RWPE2 (cell line): ENCODE results near the gene CCDC83.

ENCODE experiments used
- ATAC-seq: fragments of 200-7000 bp; cut with Tn5 transposase; 3 replicates; pipeline ENCODE4 v1.9.1; 2021; ENCODE audit warnings: low read depth
- DNase-seq: peaks from one replicate; pipeline ENCODE4 v3.0.0-alpha.2; 2020; ENCODE audit warnings: low spot score
- H3K27ac ChIP-seq: fragments of 450-650 bp; 2 replicates; pipeline ENCODE4 v1.5.1; 2017; ENCODE audit warnings: mild to moderate bottlenecking; ENCODE audit not compliant: poor library complexity, severe bottlenecking
- H3K27me3 ChIP-seq: fragments of 250-450 bp; sonication (Bioruptor Pico); 2 replicates; pipeline ENCODE4 v1.5.1; 2021; ENCODE audit warnings: mild to moderate bottlenecking, moderate library complexity; ENCODE audit not compliant: insufficient read depth, poor library complexity, severe bottlenecking
- H3K36me3 ChIP-seq: fragments of 250-450 bp; sonication (Bioruptor Pico); 2 replicates; pipeline ENCODE4 v1.5.1; 2020; ENCODE audit warnings: low read depth, mild to moderate bottlenecking, moderate library complexity
- H3K4me1 ChIP-seq: fragments of 250-450 bp; sonication (Bioruptor Pico); 2 replicates; pipeline ENCODE4 v1.5.1; 2021; ENCODE audit warnings: mild to moderate bottlenecking, moderate library complexity; ENCODE audit not compliant: insufficient read depth, poor library complexity, severe bottlenecking
- H3K4me3 ChIP-seq: fragments of 250-450 bp; sonication (Bioruptor Pico); 2 replicates; pipeline ENCODE4 v1.5.1; 2021; ENCODE audit warnings: mild to moderate bottlenecking, moderate library complexity; ENCODE audit not compliant: severe bottlenecking
- H3K9me3 ChIP-seq: fragments of 250-450 bp; sonication (Bioruptor Pico); 2 replicates; pipeline ENCODE4 v1.5.1; 2021; ENCODE audit warnings: mild to moderate bottlenecking, moderate library complexity; ENCODE audit not compliant: severe bottlenecking
- TF ChIP-seq, protein P1 (sequence below): fragments of 450-650 bp; IDR thresholded peaks from one replicate; pipeline ENCODE4 v1.5.1; 2017; ENCODE audit warnings: mild to moderate bottlenecking, moderate library complexity; ENCODE audit not compliant: poor library complexity, severe bottlenecking

The CCDC83 gene

DNA sequence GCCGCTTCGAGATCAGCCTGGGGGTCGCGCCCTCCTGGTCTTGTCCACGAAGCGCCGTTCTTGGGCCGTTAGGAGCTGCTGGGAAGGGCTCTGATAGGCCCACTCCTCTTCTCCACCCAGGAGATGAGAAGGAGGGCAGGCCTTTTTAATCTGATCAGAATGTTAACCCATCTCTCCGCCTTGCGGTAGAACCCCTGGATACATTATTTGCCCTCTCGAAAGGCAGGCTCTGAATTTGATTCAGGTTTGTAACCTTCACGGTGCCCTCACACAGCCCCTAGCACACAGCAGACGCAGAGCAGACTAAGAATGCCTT lies at the start of gene CCDC83:
Gene CCDC83, plus strand, starts transcription at position 43 of the 316 bp plus-strand sequence. CDS start 9,741 bp downstream, outside the sequence.
- TF ChIP-seq, protein P1, sequence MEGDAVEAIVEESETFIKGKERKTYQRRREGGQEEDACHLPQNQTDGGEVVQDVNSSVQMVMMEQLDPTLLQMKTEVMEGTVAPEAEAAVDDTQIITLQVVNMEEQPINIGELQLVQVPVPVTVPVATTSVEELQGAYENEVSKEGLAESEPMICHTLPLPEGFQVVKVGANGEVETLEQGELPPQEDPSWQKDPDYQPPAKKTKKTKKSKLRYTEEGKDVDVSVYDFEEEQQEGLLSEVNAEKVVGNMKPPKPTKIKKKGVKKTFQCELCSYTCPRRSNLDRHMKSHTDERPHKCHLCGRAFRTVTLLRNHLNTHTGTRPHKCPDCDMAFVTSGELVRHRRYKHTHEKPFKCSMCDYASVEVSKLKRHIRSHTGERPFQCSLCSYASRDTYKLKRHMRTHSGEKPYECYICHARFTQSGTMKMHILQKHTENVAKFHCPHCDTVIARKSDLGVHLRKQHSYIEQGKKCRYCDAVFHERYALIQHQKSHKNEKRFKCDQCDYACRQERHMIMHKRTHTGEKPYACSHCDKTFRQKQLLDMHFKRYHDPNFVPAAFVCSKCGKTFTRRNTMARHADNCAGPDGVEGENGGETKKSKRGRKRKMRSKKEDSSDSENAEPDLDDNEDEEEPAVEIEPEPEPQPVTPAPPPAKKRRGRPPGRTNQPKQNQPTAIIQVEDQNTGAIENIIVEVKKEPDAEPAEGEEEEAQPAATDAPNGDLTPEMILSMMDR: no peak
- H3K4me3 ChIP-seq: peak within 1 kb of the TSS; percentile 32
- peak within 1 kb of the TSS; percentile 36 for H3K27ac ChIP-seq
- peaks cover 2% of the 10 kb centered on the region for H3K4me1 ChIP-seq
- DNase-seq (no peak), ATAC-seq (no peak)
- no peaks in the 10 kb centered on the region for H3K36me3 ChIP-seq
- no peaks in the 10 kb centered on the region for H3K9me3 ChIP-seq
- H3K27me3 ChIP-seq: no peaks in the 10 kb centered on the region

DNA sequence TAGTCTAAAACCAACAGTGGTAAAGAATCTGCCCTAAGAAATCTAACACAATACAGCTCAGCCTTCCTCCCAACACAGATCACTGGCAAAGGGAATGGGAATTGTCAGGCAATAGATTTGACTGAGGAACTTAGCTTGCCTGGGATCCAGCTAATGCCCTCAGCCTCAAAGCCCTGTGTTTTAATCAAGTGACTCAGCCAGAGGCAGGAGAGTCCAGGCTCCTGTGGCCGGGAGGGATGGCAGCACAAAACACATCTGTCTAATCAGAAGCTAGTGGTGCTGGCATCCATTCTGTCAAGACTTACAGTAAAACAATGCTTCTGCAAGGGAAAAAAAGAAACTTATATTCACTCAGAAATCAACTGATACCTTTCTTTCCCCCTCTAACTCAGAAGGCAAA lies 49.8 kb upstream of the CCDC83 start:
- Histone ChIP-seq H3K27ac (no peak overlapping the region), H3K4me3 (no peak overlapping the region), H3K4me1 (peaks cover 12% of the 10 kb centered on the region), H3K9me3 (no peaks in the 10 kb centered on the region), H3K27me3 (no peaks in the 10 kb centered on the region), H3K36me3 (no peaks in the 10 kb centered on the region)
- TF ChIP-seq, protein P1: no peak
- DNase-seq (no peak), ATAC-seq (no peak)

DNA sequence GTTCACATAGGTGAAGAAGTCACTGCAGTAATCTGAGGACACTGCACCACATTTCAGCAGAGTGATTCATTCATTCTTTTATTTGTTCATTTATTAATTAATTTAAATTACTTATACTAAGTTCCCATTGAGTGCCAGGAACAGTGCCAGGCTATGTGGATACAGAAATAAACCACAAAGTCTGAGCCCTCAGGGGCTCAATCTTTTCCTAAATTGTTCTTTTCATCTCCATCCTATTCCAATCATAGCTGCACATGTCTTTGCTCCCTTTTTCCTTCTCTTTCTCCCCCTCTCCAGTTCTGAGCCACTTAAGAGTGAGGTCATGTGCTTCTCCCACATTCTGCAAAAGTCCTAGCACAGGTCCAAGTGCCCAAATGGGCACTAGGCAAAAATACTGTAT lies 49.2 kb upstream of the CCDC83 start:
- Histone ChIP-seq H3K27ac (no peak overlapping the region), H3K36me3 (no peaks in the 10 kb centered on the region), H3K4me3 (no peak overlapping the region), H3K9me3 (no peaks in the 10 kb centered on the region), H3K4me1 (peaks cover 12% of the 10 kb centered on the region), H3K27me3 (no peaks in the 10 kb centered on the region)
- TF ChIP-seq, protein P1: no peak
- no peak for ATAC-seq
- no peak for DNase-seq

DNA sequence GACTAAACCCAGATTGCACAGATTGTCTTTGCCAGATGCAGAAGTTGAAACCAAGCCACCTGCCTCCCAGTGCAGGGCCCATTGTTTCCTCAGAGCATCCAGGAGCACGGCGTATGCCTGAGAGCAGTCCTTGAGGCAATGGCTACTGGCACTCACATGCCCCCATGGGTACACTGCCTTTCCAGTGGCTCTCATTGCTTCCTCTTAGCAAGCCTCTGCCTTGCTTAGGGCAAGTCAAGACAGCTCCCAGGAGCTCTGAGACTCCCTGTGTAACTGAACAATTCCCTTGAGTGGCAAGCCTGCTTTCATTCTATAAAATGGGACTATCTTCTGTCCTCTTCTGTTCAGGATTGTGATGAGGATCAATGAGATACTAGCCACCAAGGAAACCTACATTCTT lies 48.3 kb upstream of the CCDC83 start:
- TF ChIP-seq, protein P1: no peak
- Histone ChIP-seq H3K9me3 (no peaks in the 10 kb centered on the region), H3K27me3 (no peaks in the 10 kb centered on the region), H3K27ac (no peak overlapping the region), H3K4me1 (peaks cover 12% of the 10 kb centered on the region), H3K4me3 (no peak overlapping the region), H3K36me3 (no peaks in the 10 kb centered on the region)
- DNase-seq: no peak
- ATAC-seq: no peak

DNA sequence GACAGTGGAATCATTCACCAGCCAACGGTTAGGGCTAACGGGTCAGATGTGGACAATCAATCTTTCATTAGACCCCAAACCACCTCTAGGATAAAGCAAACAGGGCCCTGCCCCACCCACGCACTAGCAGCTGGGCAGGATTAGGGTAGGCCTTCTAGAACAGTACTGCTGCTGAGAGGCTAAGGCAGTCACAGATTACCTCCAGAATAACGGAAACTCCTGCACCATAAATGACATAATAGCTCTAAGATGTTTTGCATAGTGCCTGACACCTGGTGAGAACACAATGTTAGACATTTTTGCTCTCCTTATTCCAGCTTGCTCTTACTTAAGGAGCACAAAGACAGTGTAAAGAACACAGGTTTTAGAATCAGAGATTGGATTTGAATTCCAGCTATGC lies 46.0 kb upstream of the CCDC83 start:
- TF ChIP-seq, protein P1: no peak
- Histone ChIP-seq H3K9me3 (no peaks in the 10 kb centered on the region), H3K4me3 (no peak overlapping the region), H3K4me1 (peaks cover 12% of the 10 kb centered on the region), H3K27ac (no peak overlapping the region), H3K36me3 (no peaks in the 10 kb centered on the region), H3K27me3 (no peaks in the 10 kb centered on the region)
- DNase-seq (no peak), ATAC-seq (no peak)
